H9 (cell line): ENCODE results near the gene BCL2L14. TPM values are rescaled to one million over a fixed set of nuclear protein-coding genes. Genes with fewer than 3 reads are reported as not detected.

ENCODE experiments used
- DNase-seq: peaks from one replicate; pipeline ENCODE4 v3.0.0-alpha.2; 2017
- H2AFZ ChIP-seq: one replicate; pipeline ENCODE4 v1.6.1; 2013; ENCODE audit warnings: mild to moderate bottlenecking, low read length, control low read depth, moderate library complexity
- H2AK5ac ChIP-seq: 2 replicates; pipeline ENCODE4 v1.6.1; 2013; ENCODE audit warnings: low read length, control low read depth, mixed read lengths; ENCODE audit not compliant: insufficient read length
- H2BK120ac ChIP-seq: one replicate; pipeline ENCODE4 v1.6.1; 2013; ENCODE audit warnings: low read depth, mild to moderate bottlenecking, low read length, control low read depth, inconsistent platforms; ENCODE audit not compliant: poor library complexity, severe bottlenecking
- H2BK12ac ChIP-seq: 2 replicates; pipeline ENCODE4 v1.6.1; 2013; ENCODE audit warnings: low read length, control low read depth, mixed read lengths, low read depth; ENCODE audit not compliant: insufficient read length
- H2BK15ac ChIP-seq: 2 replicates; pipeline ENCODE4 v1.6.1; 2013; ENCODE audit warnings: low read depth, low read length, control low read depth
- H2BK20ac ChIP-seq: one replicate; pipeline ENCODE4 v1.6.1; 2013; ENCODE audit warnings: low read depth, mild to moderate bottlenecking, low read length, control low read depth, inconsistent platforms; ENCODE audit not compliant: poor library complexity, severe bottlenecking
- H2BK5ac ChIP-seq: 2 replicates; pipeline ENCODE4 v1.6.1; 2013; ENCODE audit warnings: low read length, control low read depth, mixed read lengths; ENCODE audit not compliant: insufficient read length
- H3K14ac ChIP-seq: 2 replicates; pipeline ENCODE4 v1.6.1; 2013; ENCODE audit warnings: low read length, control low read depth; ENCODE audit not compliant: insufficient read depth
- H3K18ac ChIP-seq: 2 replicates; pipeline ENCODE4 v1.6.1; 2013; ENCODE audit warnings: low read depth, mild to moderate bottlenecking, mixed read lengths, low read length, control low read depth; ENCODE audit not compliant: insufficient read length
- H3K23ac ChIP-seq: 2 replicates; pipeline ENCODE4 v1.6.1; 2013; ENCODE audit warnings: low read length, control low read depth, mixed read lengths, low read depth; ENCODE audit not compliant: insufficient read length
- H3K23me2 ChIP-seq: 2 replicates; pipeline ENCODE4 v1.6.1; 2013; ENCODE audit warnings: low read depth, mild to moderate bottlenecking, mixed read lengths, low read length, control low read depth; ENCODE audit not compliant: insufficient read length, poor library complexity, severe bottlenecking
- H3K27ac ChIP-seq: 2 replicates; pipeline ENCODE4 v1.5.1; 2013; ENCODE audit warnings: low read length, control low read depth, mixed read lengths, low read depth; ENCODE audit not compliant: insufficient read length
- H3K27me3 ChIP-seq: 2 replicates; pipeline ENCODE4 v1.6.1; 2013; ENCODE audit warnings: low read length, control low read depth, inconsistent platforms; ENCODE audit not compliant: insufficient read depth
- H3K4ac ChIP-seq: 2 replicates; pipeline ENCODE4 v1.6.1; 2013; ENCODE audit warnings: low read depth, mild to moderate bottlenecking, control low read depth, inconsistent platforms, low read length, moderate library complexity
- H3K4me1 ChIP-seq: 2 replicates; pipeline ENCODE4 v1.6.1; 2013; ENCODE audit warnings: low read length, control low read depth, inconsistent platforms; ENCODE audit not compliant: insufficient read depth
- H3K4me2 ChIP-seq: 2 replicates; pipeline ENCODE4 v1.6.1; 2013; ENCODE audit warnings: low read length, control low read depth, mixed read lengths; ENCODE audit not compliant: insufficient read length, insufficient read depth
- H3K56ac ChIP-seq: 2 replicates; pipeline ENCODE4 v1.6.1; 2013; ENCODE audit warnings: low read depth, mild to moderate bottlenecking, mixed read lengths, low read length, control low read depth; ENCODE audit not compliant: insufficient read length
- H3K79me1 ChIP-seq: 2 replicates; pipeline ENCODE4 v1.6.1; 2013; ENCODE audit warnings: low read depth, mild to moderate bottlenecking, moderate library complexity, low read length, control low read depth, inconsistent platforms; ENCODE audit not compliant: insufficient read depth, poor library complexity, severe bottlenecking
- H3K79me2 ChIP-seq: 2 replicates; pipeline ENCODE4 v1.6.1; 2013; ENCODE audit warnings: low read length, control low read depth, inconsistent platforms; ENCODE audit not compliant: insufficient read depth
- H3K9ac ChIP-seq: 2 replicates; pipeline ENCODE4 v1.6.1; 2013; ENCODE audit warnings: low read length, control low read depth, mixed read lengths; ENCODE audit not compliant: insufficient read length; ENCODE audit errors: extremely low read depth
- H3K9me3 ChIP-seq: one replicate; pipeline ENCODE4 v1.6.1; 2013; ENCODE audit warnings: low read depth, low read length, inconsistent platforms; ENCODE audit not compliant: control insufficient read depth
- H3T11ph ChIP-seq: one replicate; pipeline ENCODE4 v1.6.1; 2013; ENCODE audit warnings: mild to moderate bottlenecking, low read length, control low read depth, inconsistent platforms
- H4K20me1 ChIP-seq: one replicate; pipeline ENCODE4 v1.6.1; 2013; ENCODE audit not compliant: control insufficient read depth, insufficient read length, insufficient read depth
- H4K5ac ChIP-seq: 2 replicates; pipeline ENCODE4 v1.6.1; 2013; ENCODE audit warnings: low read depth, mild to moderate bottlenecking, mixed read lengths, low read length, control low read depth; ENCODE audit not compliant: insufficient read length
- H4K8ac ChIP-seq: replicated peaks from 2 replicates; pipeline ENCODE4 v1.6.1; 2013; ENCODE audit warnings: low read length, control low read depth, mixed read lengths, low read depth; ENCODE audit not compliant: insufficient read length
- H4K91ac ChIP-seq: 2 replicates; pipeline ENCODE4 v1.6.1; 2013; ENCODE audit warnings: low read depth, mild to moderate bottlenecking, moderate library complexity, mixed read lengths, low read length, control low read depth; ENCODE audit not compliant: insufficient read length
- H3K27ac Mint-ChIP-seq, 3 experiments: 2 replicates in 2 of 3; 3 replicates in 1 of 3; pipeline ENCODE4 v1.8.0; 2020 to 2021; ENCODE audit warnings: mixed read lengths in 3 of 3, mild to moderate bottlenecking in 1 of 3, moderate library complexity in 1 of 3
- H3K27me3 Mint-ChIP-seq: 2 replicates; pipeline ENCODE4 v1.8.0; 2021; ENCODE audit warnings: low read depth, mild to moderate bottlenecking, moderate library complexity, mixed read lengths
- H3K36me3 Mint-ChIP-seq, 3 experiments: 2 replicates in 2 of 3; 3 replicates in 1 of 3; pipeline ENCODE4 v1.8.0; 2020 to 2021; ENCODE audit warnings: low read depth in 3 of 3, mixed read lengths in 3 of 3; ENCODE audit not compliant: insufficient read depth in 1 of 3
- H3K4me1 Mint-ChIP-seq, 2 experiments: 2 replicates each; pipeline ENCODE4 v1.8.0; 2020; ENCODE audit warnings: mixed read lengths in 2 of 2
- H3K4me3 Mint-ChIP-seq, 2 experiments: 2 replicates in 1 of 2; 3 replicates in 1 of 2; pipeline ENCODE4 v1.8.0; 2020 to 2021; ENCODE audit warnings: mild to moderate bottlenecking in 2 of 2, mixed read lengths in 2 of 2, moderate library complexity in 1 of 2
- H3K9me3 Mint-ChIP-seq, 2 experiments: 2 replicates in 1 of 2; 3 replicates in 1 of 2; pipeline ENCODE4 v1.8.0; 2020; ENCODE audit warnings: mild to moderate bottlenecking in 2 of 2, mixed read lengths in 2 of 2, moderate library complexity in 1 of 2
- WGBS: extraction: QIAGEN DNeasy Blood & Tissue Kit; methylation state at CpG from one replicate; pipeline ENCODE4 v1.1.7; 2013; ENCODE audit warnings: missing lambda C conversion rate, low lambda C conversion rate, mixed read lengths; ENCODE audit not compliant: insufficient read length; ENCODE audit errors: extremely low coverage; 5-methylcytosine and 5-hydroxymethylcytosine counted together
- total RNA-seq: library from RNA; stranded (reverse); gene quantifications from 2 replicates; pipeline ENCODE4 v1.2.1, GENCODE V29; 2021
- TF ChIP-seq, protein P1 (sequence below): fragments of 200-600 bp; sonication (generic); conservative IDR thresholded peaks from 3 replicates; pipeline ENCODE4 v1.8.0; 2021; ENCODE audit warnings: antibody characterized with exemption, mild to moderate bottlenecking

Gene BCL2L14
- total RNA-seq, 1 experiment from 2014 or later, result 0.28 TPM

DNA sequence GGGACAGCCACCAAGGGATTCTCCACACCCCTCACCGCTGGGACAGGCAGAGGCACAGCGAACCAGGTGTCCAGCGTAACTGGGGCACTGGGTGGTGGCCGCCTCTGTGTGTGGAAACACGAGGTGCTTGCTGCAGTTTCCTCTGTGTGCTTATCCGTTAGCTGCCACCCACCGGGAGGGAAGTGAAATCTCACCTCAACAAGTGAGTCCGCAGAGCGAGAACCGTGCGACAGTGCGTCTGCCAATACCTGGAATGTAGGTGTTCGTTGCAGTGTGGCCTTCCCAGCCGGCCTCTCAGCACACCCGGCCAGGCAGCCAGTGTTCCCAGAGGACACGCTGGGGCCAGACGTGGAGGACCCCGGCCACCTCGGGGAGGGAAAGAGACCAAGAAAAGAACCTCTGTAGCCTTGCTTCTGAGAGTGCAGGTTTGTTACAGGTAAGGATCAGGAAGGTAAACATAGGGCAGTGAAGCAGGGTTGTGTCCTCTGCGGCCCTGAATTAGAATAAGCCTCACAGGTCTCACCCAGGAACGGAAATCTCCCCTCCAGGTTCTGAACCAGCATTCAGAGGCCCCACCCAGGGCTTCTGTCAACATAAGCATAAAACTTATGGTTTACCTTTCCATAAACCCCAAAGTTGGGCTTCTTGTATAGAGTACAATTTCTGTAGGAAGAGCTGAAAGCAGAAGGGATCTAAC, 1.5 kb downstream of the BCL2L14 start:
- H3K4me1 ChIP-seq, result peaks cover 3% of the 10 kb centered on the region
- WGBS, result no CpG with 5 or more reads among the region's 21 CpGs
- no peaks in the 10 kb centered on the region for H3K27me3 ChIP-seq
- no peak overlapping the region for H3K4ac ChIP-seq
- no peak overlapping the region for H3K4me2 ChIP-seq
- H3K9ac ChIP-seq, result no peak overlapping the region
- no peak overlapping the region for H3K27ac ChIP-seq
- H3T11ph ChIP-seq, result no peak overlapping the region
- no peaks in the 10 kb centered on the region for H3K79me2 ChIP-seq
- H2BK15ac ChIP-seq, result no peak overlapping the region
- H3K23me2 ChIP-seq, result no peaks in the 10 kb centered on the region
- no peak overlapping the region for H3K23ac ChIP-seq
- H2BK120ac ChIP-seq, result no peak overlapping the region
- no peak for DNase-seq
- H2BK12ac ChIP-seq, result no peak overlapping the region
- H3K9me3 ChIP-seq, result no peaks in the 10 kb centered on the region
- no peak overlapping the region for H3K14ac ChIP-seq
- no peak overlapping the region for H3K56ac ChIP-seq
- peaks cover 35 to 37% of the 10 kb centered on the region in 2 experiments for H3K4me1 Mint-ChIP-seq
- no peak overlapping the region for H2BK5ac ChIP-seq
- H3K27me3 Mint-ChIP-seq, result peaks cover 3% of the 10 kb centered on the region
- H2AK5ac ChIP-seq, result no peak overlapping the region
- peak overlapping the region in 1 of 3 experiments; percentile 81; a peak in 2 of 7 replicates for H3K27ac Mint-ChIP-seq
- TF ChIP-seq, protein P1, sequence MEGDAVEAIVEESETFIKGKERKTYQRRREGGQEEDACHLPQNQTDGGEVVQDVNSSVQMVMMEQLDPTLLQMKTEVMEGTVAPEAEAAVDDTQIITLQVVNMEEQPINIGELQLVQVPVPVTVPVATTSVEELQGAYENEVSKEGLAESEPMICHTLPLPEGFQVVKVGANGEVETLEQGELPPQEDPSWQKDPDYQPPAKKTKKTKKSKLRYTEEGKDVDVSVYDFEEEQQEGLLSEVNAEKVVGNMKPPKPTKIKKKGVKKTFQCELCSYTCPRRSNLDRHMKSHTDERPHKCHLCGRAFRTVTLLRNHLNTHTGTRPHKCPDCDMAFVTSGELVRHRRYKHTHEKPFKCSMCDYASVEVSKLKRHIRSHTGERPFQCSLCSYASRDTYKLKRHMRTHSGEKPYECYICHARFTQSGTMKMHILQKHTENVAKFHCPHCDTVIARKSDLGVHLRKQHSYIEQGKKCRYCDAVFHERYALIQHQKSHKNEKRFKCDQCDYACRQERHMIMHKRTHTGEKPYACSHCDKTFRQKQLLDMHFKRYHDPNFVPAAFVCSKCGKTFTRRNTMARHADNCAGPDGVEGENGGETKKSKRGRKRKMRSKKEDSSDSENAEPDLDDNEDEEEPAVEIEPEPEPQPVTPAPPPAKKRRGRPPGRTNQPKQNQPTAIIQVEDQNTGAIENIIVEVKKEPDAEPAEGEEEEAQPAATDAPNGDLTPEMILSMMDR, result no peak
- no peak overlapping the region for H4K91ac ChIP-seq
- no peak overlapping the region for H3K4me3 Mint-ChIP-seq
- H3K9me3 Mint-ChIP-seq, result no peaks in the 10 kb centered on the region
- no peaks in the 10 kb centered on the region for H4K20me1 ChIP-seq
- H4K8ac ChIP-seq, result no peak overlapping the region
- H2AFZ ChIP-seq, result no peak overlapping the region
- no peak overlapping the region for H4K5ac ChIP-seq
- no peaks in the 10 kb centered on the region for H3K79me1 ChIP-seq
- H3K18ac ChIP-seq, result peak overlapping the region; percentile 38
- H3K36me3 Mint-ChIP-seq, result no peaks in the 10 kb centered on the region
- no peak overlapping the region for H2BK20ac ChIP-seq
